ENCODE results near the gene PRM1. TPM values are rescaled to one million over a fixed set of nuclear protein-coding genes. Genes with fewer than 3 reads are reported as not detected.

PRM1 gene
- total and polyA plus RNA-seq, 2 of the 13 experiments (the other 11 are each of a cell fraction or from before 2014, with no cell fraction given), result not detected

- TF ChIP-seq, protein P1, sequence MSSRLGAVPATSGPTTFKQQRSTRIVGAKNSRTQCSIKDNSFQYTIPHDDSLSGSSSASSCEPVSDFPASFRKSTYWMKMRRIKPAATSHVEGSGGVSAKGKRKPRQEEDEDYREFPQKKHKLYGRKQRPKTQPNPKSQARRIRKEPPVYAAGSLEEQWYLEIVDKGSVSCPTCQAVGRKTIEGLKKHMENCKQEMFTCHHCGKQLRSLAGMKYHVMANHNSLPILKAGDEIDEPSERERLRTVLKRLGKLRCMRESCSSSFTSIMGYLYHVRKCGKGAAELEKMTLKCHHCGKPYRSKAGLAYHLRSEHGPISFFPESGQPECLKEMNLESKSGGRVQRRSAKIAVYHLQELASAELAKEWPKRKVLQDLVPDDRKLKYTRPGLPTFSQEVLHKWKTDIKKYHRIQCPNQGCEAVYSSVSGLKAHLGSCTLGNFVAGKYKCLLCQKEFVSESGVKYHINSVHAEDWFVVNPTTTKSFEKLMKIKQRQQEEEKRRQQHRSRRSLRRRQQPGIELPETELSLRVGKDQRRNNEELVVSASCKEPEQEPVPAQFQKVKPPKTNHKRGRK (CRISPR knock-in tag; IDR thresholded peaks at IDR 0.05), result 0 out of 2 replicates have a peak, but pooled peaks have one; percentile 14
- TF ChIP-seq FOXC1 (CRISPR knock-in tag; IDR thresholded peaks at IDR 0.05; ENCODE audit: borderline replicate concordance), result no peak
- TF ChIP-seq ZNF800 (CRISPR knock-in tag; IDR thresholded peaks at IDR 0.05), result 0 out of 2 replicates have a peak, but pooled peaks have one; percentile 15
- TF ChIP-seq HNF1B (CRISPR knock-in tag; IDR thresholded peaks at IDR 0.05), result 0 out of 2 replicates have a peak, but pooled peaks have one; percentile 26
- TF ChIP-seq ELF3 (CRISPR knock-in tag; IDR thresholded peaks at IDR 0.05), result no peak
- no peak for TF ChIP-seq ZBTB26 (CRISPR knock-in tag; IDR thresholded peaks at IDR 0.05; ENCODE audit: borderline replicate concordance)
- TF ChIP-seq SAP130 (CRISPR knock-in tag; IDR thresholded peaks at IDR 0.05; ENCODE audit: low read depth), result no peak
- TF ChIP-seq ZFP36L1 (CRISPR knock-in tag; IDR thresholded peaks at IDR 0.05), result 0 out of 2 replicates have a peak, but pooled peaks have one; percentile 59
- 0 out of 2 replicates have a peak, but pooled peaks have one; percentile 3 for TF ChIP-seq ZBTB38 (CRISPR knock-in tag; IDR thresholded peaks at IDR 0.05)
- 0 out of 2 replicates have a peak, but pooled peaks have one; percentile 53 for TF ChIP-seq ZNF598 (CRISPR knock-in tag; IDR thresholded peaks at IDR 0.05; ENCODE audit: borderline replicate concordance)
- TF ChIP-seq, protein P2, sequence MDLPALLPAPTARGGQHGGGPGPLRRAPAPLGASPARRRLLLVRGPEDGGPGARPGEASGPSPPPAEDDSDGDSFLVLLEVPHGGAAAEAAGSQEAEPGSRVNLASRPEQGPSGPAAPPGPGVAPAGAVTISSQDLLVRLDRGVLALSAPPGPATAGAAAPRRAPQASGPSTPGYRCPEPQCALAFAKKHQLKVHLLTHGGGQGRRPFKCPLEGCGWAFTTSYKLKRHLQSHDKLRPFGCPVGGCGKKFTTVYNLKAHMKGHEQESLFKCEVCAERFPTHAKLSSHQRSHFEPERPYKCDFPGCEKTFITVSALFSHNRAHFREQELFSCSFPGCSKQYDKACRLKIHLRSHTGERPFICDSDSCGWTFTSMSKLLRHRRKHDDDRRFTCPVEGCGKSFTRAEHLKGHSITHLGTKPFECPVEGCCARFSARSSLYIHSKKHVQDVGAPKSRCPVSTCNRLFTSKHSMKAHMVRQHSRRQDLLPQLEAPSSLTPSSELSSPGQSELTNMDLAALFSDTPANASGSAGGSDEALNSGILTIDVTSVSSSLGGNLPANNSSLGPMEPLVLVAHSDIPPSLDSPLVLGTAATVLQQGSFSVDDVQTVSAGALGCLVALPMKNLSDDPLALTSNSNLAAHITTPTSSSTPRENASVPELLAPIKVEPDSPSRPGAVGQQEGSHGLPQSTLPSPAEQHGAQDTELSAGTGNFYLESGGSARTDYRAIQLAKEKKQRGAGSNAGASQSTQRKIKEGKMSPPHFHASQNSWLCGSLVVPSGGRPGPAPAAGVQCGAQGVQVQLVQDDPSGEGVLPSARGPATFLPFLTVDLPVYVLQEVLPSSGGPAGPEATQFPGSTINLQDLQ (CRISPR knock-in tag; IDR thresholded peaks at IDR 0.05), result no peak
- no peak for TF ChIP-seq ZNF605 (CRISPR knock-in tag; IDR thresholded peaks at IDR 0.05)
- no peak for TF ChIP-seq ZNF766 (CRISPR knock-in tag; IDR thresholded peaks at IDR 0.05; ENCODE audit: borderline replicate concordance)
- TF ChIP-seq, protein P3, sequence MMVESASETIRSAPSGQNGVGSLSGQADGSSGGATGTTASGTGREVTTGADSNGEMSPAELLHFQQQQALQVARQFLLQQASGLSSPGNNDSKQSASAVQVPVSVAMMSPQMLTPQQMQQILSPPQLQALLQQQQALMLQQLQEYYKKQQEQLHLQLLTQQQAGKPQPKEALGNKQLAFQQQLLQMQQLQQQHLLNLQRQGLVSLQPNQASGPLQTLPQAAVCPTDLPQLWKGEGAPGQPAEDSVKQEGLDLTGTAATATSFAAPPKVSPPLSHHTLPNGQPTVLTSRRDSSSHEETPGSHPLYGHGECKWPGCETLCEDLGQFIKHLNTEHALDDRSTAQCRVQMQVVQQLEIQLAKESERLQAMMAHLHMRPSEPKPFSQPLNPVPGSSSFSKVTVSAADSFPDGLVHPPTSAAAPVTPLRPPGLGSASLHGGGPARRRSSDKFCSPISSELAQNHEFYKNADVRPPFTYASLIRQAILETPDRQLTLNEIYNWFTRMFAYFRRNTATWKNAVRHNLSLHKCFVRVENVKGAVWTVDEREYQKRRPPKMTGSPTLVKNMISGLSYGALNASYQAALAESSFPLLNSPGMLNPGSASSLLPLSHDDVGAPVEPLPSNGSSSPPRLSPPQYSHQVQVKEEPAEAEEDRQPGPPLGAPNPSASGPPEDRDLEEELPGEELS (CRISPR knock-in tag; IDR thresholded peaks at IDR 0.05), result no peak
- TF ChIP-seq ZNF781 (CRISPR knock-in tag; IDR thresholded peaks at IDR 0.05; ENCODE audit: borderline replicate concordance, not compliant biosample characterization), result no peak
- TF ChIP-seq ZNF850 (CRISPR knock-in tag; conservative IDR thresholded peaks at IDR 0.05), result no peak
- TF ChIP-seq ZFP62 (CRISPR knock-in tag; IDR thresholded peaks at IDR 0.05), result 0 out of 2 replicates have a peak, but pooled peaks have one; percentile 55
Observed at GRCh38 chr16:11277607-11278337, 3.4 kb downstream of the PRM1 start (continued).
